ENCODE data around the gene HTR3D. TPM values are rescaled to one million over a fixed set of nuclear protein-coding genes. Genes with fewer than 3 reads are reported as not detected.

Gene HTR3D
- total and polyA plus RNA-seq, 2 experiments from 2014 or later = not detected

GRCh38 chr3:184073621-184074020 is 42.1 kb downstream of the HTR3D start:
- H3K9ac ChIP-seq = no peak overlapping the region
- H4K20me1 ChIP-seq (ENCODE audit: insufficient read depth) = no peaks in the 10 kb centered on the region
- no peak overlapping the region for H3K4me3 ChIP-seq
- no peaks in the 10 kb centered on the region for H3F3A ChIP-seq (ENCODE audit: insufficient read depth)
- 44 to 49% methylated on average over 4 of the region's 4 CpGs for WGBS, 2 experiments (ENCODE audit: low coverage in 1 of 2, low lambda C conversion rate in 2 of 2, missing lambda C conversion rate in 2 of 2)
- DNase-seq = no peak
- no peak for TF ChIP-seq EZH2 (IDR thresholded peaks at IDR 0.05; ENCODE audit: insufficient read depth, poor library complexity, severe bottlenecking)
- TF ChIP-seq EZH2phosphoT487 (IDR thresholded peaks at IDR 0.05; ENCODE audit: insufficient read depth, low read depth) = no peak
- H2AFZ ChIP-seq = no peak overlapping the region
- H3K4me1 ChIP-seq (ENCODE audit: insufficient read depth) = no peaks in the 10 kb centered on the region
- no peaks in the 10 kb centered on the region for H3K79me2 ChIP-seq (ENCODE audit: insufficient read depth)
- no peak overlapping the region for H3K27ac ChIP-seq
- no peak overlapping the region for H3K4me2 ChIP-seq (ENCODE audit: unreplicated experiment)
- H3K9me2 ChIP-seq (ENCODE audit: insufficient read depth) = no peaks in the 10 kb centered on the region
- peaks cover 9% of the 10 kb centered on the region for H3K27me3 ChIP-seq (replicated peaks; ENCODE audit: insufficient read depth)
- no peaks in the 10 kb centered on the region for H3K36me3 ChIP-seq (ENCODE audit: low read depth)
- in situ Hi-C loops (cut with MboI) = no loop called here
- no peaks in the 10 kb centered on the region for H3K9me3 ChIP-seq (ENCODE audit: low read depth)

DNA sequence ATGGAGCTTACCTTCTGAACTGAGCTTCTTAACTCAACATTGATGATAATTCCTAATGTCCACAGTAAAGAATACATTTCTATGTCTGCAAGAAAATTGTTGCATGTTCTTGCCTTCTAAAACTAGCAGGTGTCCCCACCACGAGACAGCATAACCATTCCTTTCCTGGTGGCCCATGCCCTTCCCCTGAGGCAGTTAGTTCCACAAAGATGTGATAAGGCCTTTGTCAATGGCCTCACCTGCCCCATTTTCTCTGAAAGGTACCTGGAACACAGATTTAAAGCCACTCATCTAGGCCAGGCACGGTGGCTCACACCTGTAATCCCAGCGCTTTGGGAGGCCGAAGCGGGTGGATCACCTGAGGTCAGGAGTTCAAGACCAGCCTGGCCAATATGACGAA is 44.4 kb downstream of the HTR3D start:
- Histone ChIP-seq H3K9me2 (ENCODE audit: insufficient read depth) (no peaks in the 10 kb centered on the region), H2AFZ (no peak overlapping the region), H3K36me3 (ENCODE audit: low read depth) (no peaks in the 10 kb centered on the region), H3K9ac (no peak overlapping the region), H3K4me1 (ENCODE audit: insufficient read depth) (no peaks in the 10 kb centered on the region), H3K4me2 (ENCODE audit: unreplicated experiment) (no peak overlapping the region), H3K79me2 (ENCODE audit: insufficient read depth) (no peaks in the 10 kb centered on the region), H3K27me3 (replicated peaks; ENCODE audit: insufficient read depth) (peaks cover 9% of the 10 kb centered on the region), H3F3A (ENCODE audit: insufficient read depth) (no peaks in the 10 kb centered on the region), H3K27ac (no peak overlapping the region), H3K9me3 (ENCODE audit: low read depth) (no peaks in the 10 kb centered on the region), H3K4me3 (no peak overlapping the region), H4K20me1 (ENCODE audit: insufficient read depth) (no peaks in the 10 kb centered on the region)
- WGBS, 2 experiments (ENCODE audit: low coverage in 1 of 2, low lambda C conversion rate in 2 of 2, missing lambda C conversion rate in 2 of 2) = 69 to 71% methylated on average over 6 of the region's 6 CpGs
- no peak for DNase-seq
- TF ChIP-seq EZH2 (IDR thresholded peaks at IDR 0.05; ENCODE audit: insufficient read depth, poor library complexity, severe bottlenecking) (no peak), EZH2phosphoT487 (IDR thresholded peaks at IDR 0.05; ENCODE audit: insufficient read depth, low read depth) (no peak)
- in situ Hi-C loops (cut with MboI) = no loop called here

GRCh38 chr3:184077881-184078280 is 46.3 kb downstream of the HTR3D start:
- no peaks in the 10 kb centered on the region for H3K9me3 ChIP-seq (ENCODE audit: low read depth)
- no peaks in the 10 kb centered on the region for H3F3A ChIP-seq (ENCODE audit: insufficient read depth)
- H3K4me2 ChIP-seq (ENCODE audit: unreplicated experiment) = no peak overlapping the region
- H3K9ac ChIP-seq = no peak overlapping the region
- no peaks in the 10 kb centered on the region for H4K20me1 ChIP-seq (ENCODE audit: insufficient read depth)
- no peak for DNase-seq
- no peaks in the 10 kb centered on the region for H3K79me2 ChIP-seq (ENCODE audit: insufficient read depth)
- no peaks in the 10 kb centered on the region for H3K4me1 ChIP-seq (ENCODE audit: insufficient read depth)
- no peak overlapping the region for H3K27ac ChIP-seq
- WGBS, 2 experiments (ENCODE audit: low coverage in 1 of 2, low lambda C conversion rate in 2 of 2, missing lambda C conversion rate in 2 of 2) = 69 to 71% methylated on average over 5 of the region's 5 CpGs
- H3K4me3 ChIP-seq = no peak overlapping the region
- peaks cover 9% of the 10 kb centered on the region for H3K27me3 ChIP-seq (replicated peaks; ENCODE audit: insufficient read depth)
- H2AFZ ChIP-seq = no peak overlapping the region
- TF ChIP-seq EZH2 (IDR thresholded peaks at IDR 0.05; ENCODE audit: insufficient read depth, poor library complexity, severe bottlenecking) = no peak
- TF ChIP-seq EZH2phosphoT487 (IDR thresholded peaks at IDR 0.05; ENCODE audit: insufficient read depth, low read depth) = no peak
- in situ Hi-C loops (cut with MboI) = no loop called here
- no peaks in the 10 kb centered on the region for H3K9me2 ChIP-seq (ENCODE audit: insufficient read depth)
- no peaks in the 10 kb centered on the region for H3K36me3 ChIP-seq (ENCODE audit: low read depth)

DNA sequence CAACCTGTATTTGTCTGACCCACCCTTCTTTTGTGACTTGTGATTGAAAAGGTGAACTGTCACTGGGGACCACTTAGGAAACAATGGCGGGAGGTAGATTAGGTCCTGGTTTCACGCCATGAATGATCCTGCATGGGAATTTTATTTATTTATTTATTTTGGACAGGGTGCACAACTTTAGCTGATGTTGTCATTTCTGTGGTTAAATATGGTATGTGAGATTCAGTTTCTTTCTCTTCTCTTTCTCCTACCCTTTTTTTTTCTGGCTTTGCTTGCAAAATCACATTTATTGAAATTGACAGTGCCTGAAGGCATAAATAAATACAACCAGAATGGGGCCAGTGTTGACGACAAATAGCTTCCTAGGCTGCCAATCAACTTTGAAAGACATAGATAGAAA is 47.3 kb downstream of the HTR3D start:
- TF ChIP-seq EZH2phosphoT487 (IDR thresholded peaks at IDR 0.05; ENCODE audit: insufficient read depth, low read depth) = no peak
- TF ChIP-seq EZH2 (IDR thresholded peaks at IDR 0.05; ENCODE audit: insufficient read depth, poor library complexity, severe bottlenecking) = no peak
- H3K4me1 ChIP-seq (ENCODE audit: insufficient read depth) = no peaks in the 10 kb centered on the region

More for the DNA sequence above, 47.3 kb downstream of the HTR3D start:
- peak; percentile 33 for DNase-seq
- no peaks in the 10 kb centered on the region for H3K79me2 ChIP-seq (ENCODE audit: insufficient read depth)
- in situ Hi-C loops (cut with MboI) = no loop called here
- H3K4me2 ChIP-seq (ENCODE audit: unreplicated experiment) = no peak overlapping the region
- no peaks in the 10 kb centered on the region for H3K9me2 ChIP-seq (ENCODE audit: insufficient read depth)
- no peak overlapping the region for H2AFZ ChIP-seq
- H3K27ac ChIP-seq = no peak overlapping the region
- no peaks in the 10 kb centered on the region for H3F3A ChIP-seq (ENCODE audit: insufficient read depth)
- no peaks in the 10 kb centered on the region for H3K36me3 ChIP-seq (ENCODE audit: low read depth)
- H3K27me3 ChIP-seq (replicated peaks; ENCODE audit: insufficient read depth) = peaks cover 8% of the 10 kb centered on the region
- no peaks in the 10 kb centered on the region for H3K9me3 ChIP-seq (ENCODE audit: low read depth)
- no peak overlapping the region for H3K4me3 ChIP-seq
- no peak overlapping the region for H3K9ac ChIP-seq
- WGBS, 2 experiments (ENCODE audit: low coverage in 1 of 2, low lambda C conversion rate in 2 of 2, missing lambda C conversion rate in 2 of 2) = 61% methylated on average over 3 of the region's 3 CpGs
- no peaks in the 10 kb centered on the region for H4K20me1 ChIP-seq (ENCODE audit: insufficient read depth)

All from GM23248 (cell line).